ENCODE measurements around the gene TINAG.

TINAG gene

GRCh38 chr6:54411767-54412166, 103.5 kb downstream of the TINAG start:
- H3K4me3 ChIP-seq (ENCODE audit: low read depth in 1 of 5, low read length in 5 of 5), result no peak overlapping the region
- no peaks in the 10 kb centered on the region for H3K27me3 ChIP-seq (ENCODE audit: control insufficient read depth in 5 of 5, insufficient read depth in 4 of 5, low read length in 5 of 5)
- H3K36me3 ChIP-seq (ENCODE audit: control insufficient read depth in 5 of 5, insufficient read depth in 5 of 5, low read length in 5 of 5), result no peaks in the 10 kb centered on the region
- no peak overlapping the region for H3K9ac ChIP-seq (ENCODE audit: low read length in 5 of 5)
- no peak overlapping the region for H3K27ac ChIP-seq (ENCODE audit: low read depth, low read length)
- H3K4me1 ChIP-seq (ENCODE audit: control insufficient read depth in 5 of 5, insufficient read depth in 5 of 5, low read length in 5 of 5), result no peaks in the 10 kb centered on the region
- peaks cover 0 to 4% (median 3%) of the 10 kb centered on the region in 5 donors for H3K9me3 ChIP-seq (ENCODE audit: control insufficient read depth in 5 of 5, low read length in 5 of 5)

- H3K4me1 ChIP-seq (ENCODE audit: control insufficient read depth in 5 of 5, insufficient read depth in 5 of 5, low read length in 5 of 5), result no peaks in the 10 kb centered on the region
Observed at GRCh38 chr6:54415517-54415916, 107.3 kb downstream of the TINAG start.

GRCh38 chr6:54419885-54420284, 111.6 kb downstream of the TINAG start:
- Histone ChIP-seq H3K4me1 (ENCODE audit: control insufficient read depth in 5 of 5, insufficient read depth in 5 of 5, low read length in 5 of 5) (no peaks in the 10 kb centered on the region), H3K27me3 (ENCODE audit: control insufficient read depth in 5 of 5, insufficient read depth in 4 of 5, low read length in 5 of 5) (no peaks in the 10 kb centered on the region), H3K9me3 (ENCODE audit: control insufficient read depth in 5 of 5, low read length in 5 of 5) (peaks cover 0 to 6% (median 0%) of the 10 kb centered on the region in 5 donors), H3K27ac (ENCODE audit: low read depth, low read length) (no peak overlapping the region), H3K4me3 (ENCODE audit: low read depth in 1 of 5, low read length in 5 of 5) (no peak overlapping the region), H3K9ac (ENCODE audit: low read length in 5 of 5) (no peak overlapping the region), H3K36me3 (ENCODE audit: control insufficient read depth in 5 of 5, insufficient read depth in 5 of 5, low read length in 5 of 5) (no peaks in the 10 kb centered on the region)

More at GRCh38 chr6:54415517-54415916, 107.3 kb downstream of the TINAG start:
- H3K27ac ChIP-seq (ENCODE audit: low read depth, low read length), result no peak overlapping the region
- H3K27me3 ChIP-seq (ENCODE audit: control insufficient read depth in 5 of 5, insufficient read depth in 4 of 5, low read length in 5 of 5), result no peaks in the 10 kb centered on the region
- no peak overlapping the region for H3K9ac ChIP-seq (ENCODE audit: low read length in 5 of 5)
- H3K4me3 ChIP-seq (ENCODE audit: low read depth in 1 of 5, low read length in 5 of 5), result no peak overlapping the region
- no peaks in the 10 kb centered on the region for H3K36me3 ChIP-seq (ENCODE audit: control insufficient read depth in 5 of 5, insufficient read depth in 5 of 5, low read length in 5 of 5)
- H3K9me3 ChIP-seq (ENCODE audit: control insufficient read depth in 5 of 5, low read length in 5 of 5), result peaks cover 0 to 6% (median 2%) of the 10 kb centered on the region in 5 donors

- no peak overlapping the region for H3K9ac ChIP-seq (ENCODE audit: low read length in 5 of 5)
- peaks cover 0 to 3% (median 0%) of the 10 kb centered on the region in 5 donors for H3K4me1 ChIP-seq (ENCODE audit: control insufficient read depth in 5 of 5, insufficient read depth in 5 of 5, low read length in 5 of 5)
- H3K27me3 ChIP-seq (ENCODE audit: control insufficient read depth in 5 of 5, insufficient read depth in 4 of 5, low read length in 5 of 5), result no peaks in the 10 kb centered on the region
- H3K27ac ChIP-seq (ENCODE audit: low read depth, low read length), result no peak overlapping the region
- H3K4me3 ChIP-seq (ENCODE audit: low read depth in 1 of 5, low read length in 5 of 5), result no peak overlapping the region
- no peaks in the 10 kb centered on the region for H3K9me3 ChIP-seq (ENCODE audit: control insufficient read depth in 5 of 5, low read length in 5 of 5)
- H3K36me3 ChIP-seq (ENCODE audit: control insufficient read depth in 5 of 5, insufficient read depth in 5 of 5, low read length in 5 of 5), result no peaks in the 10 kb centered on the region
Observed at GRCh38 chr6:54426995-54427394, 118.8 kb downstream of the TINAG start.

GRCh38 chr6:54427396-54427937, 119.2 kb downstream of the TINAG start:
- Histone ChIP-seq H3K9ac (ENCODE audit: low read length in 5 of 5) (no peak overlapping the region), H3K27ac (ENCODE audit: low read depth, low read length) (no peak overlapping the region), H3K4me1 (ENCODE audit: control insufficient read depth in 5 of 5, insufficient read depth in 5 of 5, low read length in 5 of 5) (peaks cover 0 to 3% (median 0%) of the 10 kb centered on the region in 5 donors), H3K9me3 (ENCODE audit: control insufficient read depth in 5 of 5, low read length in 5 of 5) (no peaks in the 10 kb centered on the region), H3K4me3 (ENCODE audit: low read depth in 1 of 5, low read length in 5 of 5) (no peak overlapping the region), H3K36me3 (ENCODE audit: control insufficient read depth in 5 of 5, insufficient read depth in 5 of 5, low read length in 5 of 5) (no peaks in the 10 kb centered on the region), H3K27me3 (ENCODE audit: control insufficient read depth in 5 of 5, insufficient read depth in 4 of 5, low read length in 5 of 5) (no peaks in the 10 kb centered on the region)

GRCh38 chr6:54428431-54428830, 120.2 kb downstream of the TINAG start:
- peaks cover 0 to 3% (median 0%) of the 10 kb centered on the region in 5 donors for H3K4me1 ChIP-seq (ENCODE audit: control insufficient read depth in 5 of 5, insufficient read depth in 5 of 5, low read length in 5 of 5)
- H3K4me3 ChIP-seq (ENCODE audit: low read depth in 1 of 5, low read length in 5 of 5), result no peak overlapping the region
- H3K9ac ChIP-seq (ENCODE audit: low read length in 5 of 5), result no peak overlapping the region
- no peaks in the 10 kb centered on the region for H3K9me3 ChIP-seq (ENCODE audit: control insufficient read depth in 5 of 5, low read length in 5 of 5)
- H3K27me3 ChIP-seq (ENCODE audit: control insufficient read depth in 5 of 5, insufficient read depth in 4 of 5, low read length in 5 of 5), result no peaks in the 10 kb centered on the region
- H3K27ac ChIP-seq (ENCODE audit: low read depth, low read length), result no peak overlapping the region
- H3K36me3 ChIP-seq (ENCODE audit: control insufficient read depth in 5 of 5, insufficient read depth in 5 of 5, low read length in 5 of 5), result no peaks in the 10 kb centered on the region

GRCh38 chr6:54431466-54431865, 123.2 kb downstream of the TINAG start:
- H3K27me3 ChIP-seq (ENCODE audit: control insufficient read depth in 5 of 5, insufficient read depth in 4 of 5, low read length in 5 of 5), result no peaks in the 10 kb centered on the region
- H3K9me3 ChIP-seq (ENCODE audit: control insufficient read depth in 5 of 5, low read length in 5 of 5), result no peaks in the 10 kb centered on the region
- no peak overlapping the region for H3K4me3 ChIP-seq (ENCODE audit: low read depth in 1 of 5, low read length in 5 of 5)
- no peak overlapping the region for H3K9ac ChIP-seq (ENCODE audit: low read length in 5 of 5)
- H3K27ac ChIP-seq (ENCODE audit: low read depth, low read length), result no peak overlapping the region
- H3K36me3 ChIP-seq (ENCODE audit: control insufficient read depth in 5 of 5, insufficient read depth in 5 of 5, low read length in 5 of 5), result no peaks in the 10 kb centered on the region
- H3K4me1 ChIP-seq (ENCODE audit: control insufficient read depth in 5 of 5, insufficient read depth in 5 of 5, low read length in 5 of 5), result peaks cover 0 to 3% (median 0%) of the 10 kb centered on the region in 5 donors
